Endothelial cell of umbilical vein (primary cell): Measurements from ENCODE around the gene CHSY1. TPM values are rescaled to one million over a fixed set of nuclear protein-coding genes. Genes with fewer than 3 reads are reported as not detected.

Experiments
- BruUV-seq: library from RNA; stranded (reverse); fragments of 400-500 nt; replicated peaks from 2 replicates; lab custom pipeline; 2021; lab: Mats Ljungman, UMichigan
- CTCF ChIA-PET: fragments of 300-600, 350-600 bp; sonication (Branson Sonifier 250); formaldehyde crosslinking; loops from one replicate; lab custom pipeline; 2021; ENCODE audit warnings: antibody characterized with exemption, inconsistent platforms; lab: Charles Lee
- POLR2A ChIA-PET: fragments of 300-600, 350-600 bp; sonication (Branson Sonifier 250); formaldehyde crosslinking; loops from one replicate; lab custom pipeline; 2021; ENCODE audit warnings: antibody characterized with exemption, inconsistent platforms; lab: Charles Lee
- DNase-seq: peaks from one replicate; pipeline ENCODE4 v3.0.0-alpha.2; 2011; ENCODE audit warnings: low read depth, low spot score
- FAIRE-seq: peaks from 2 replicates; lab custom pipeline; 2011; peaks lifted over from hg19 to GRCh38; lab: Jason Lieb, UNC
- H2AFZ ChIP-seq: 2 replicates; pipeline ENCODE4 v1.6.0; 2012; ENCODE audit warnings: low read depth, low read length, control low read depth, inconsistent platforms
- H3K27ac ChIP-seq: 2 replicates; pipeline ENCODE4 v1.5.1; 2011; ENCODE audit warnings: low read depth, mild to moderate bottlenecking, control low read depth, low read length, moderate library complexity; ENCODE audit not compliant: insufficient read depth
- H3K27me3 ChIP-seq, 2 experiments: 2 replicates each; pipeline versions ENCODE4 v1.6.0 to v1.6.1; 2011; ENCODE audit warnings: low read length in 2 of 2, mixed read lengths in 1 of 2; ENCODE audit not compliant: control insufficient read depth in 2 of 2, insufficient read depth in 2 of 2
- H3K36me3 ChIP-seq, 2 experiments: 2 replicates in 1 of 2; 3 replicates in 1 of 2; pipeline ENCODE4 v1.5.1; 2011; ENCODE audit warnings: low read length in 2 of 2, mild to moderate bottlenecking in 1 of 2, moderate library complexity in 1 of 2; ENCODE audit not compliant: control insufficient read depth in 2 of 2, insufficient read depth in 2 of 2; ENCODE audit errors: extremely low read depth in 1 of 2
- H3K4me1 ChIP-seq: 3 replicates; pipeline ENCODE4 v1.5.1; 2011; ENCODE audit warnings: mild to moderate bottlenecking, low read length; ENCODE audit not compliant: control insufficient read depth, insufficient read depth; ENCODE audit errors: extremely low read depth
- H3K4me2 ChIP-seq: 2 replicates; pipeline ENCODE4 v1.6.1; 2011; ENCODE audit warnings: low read length, control low read depth, mixed read lengths; ENCODE audit not compliant: insufficient read depth
- H3K4me3 ChIP-seq, 3 experiments: fragments of 200-600 bp in 1 of 3; sonication (generic), shearing (Covaris generic) in 1 of 3; replicated peaks in 1 of 3; 2 replicates each; pipeline ENCODE4 v1.5.1; 2011 to 2016; ENCODE audit warnings: control low read depth in 3 of 3, low read length in 3 of 3, mild to moderate bottlenecking in 2 of 3, inconsistent platforms in 1 of 3, low read depth in 1 of 3, moderate library complexity in 1 of 3; ENCODE audit not compliant: insufficient read depth in 1 of 3
- H3K79me2 ChIP-seq: 2 replicates; pipeline ENCODE4 v1.6.0; 2012; ENCODE audit warnings: low read length, inconsistent platforms; ENCODE audit not compliant: control insufficient read depth, insufficient read depth
- H3K9ac ChIP-seq: replicated peaks from 2 replicates; pipeline ENCODE3; 2011; ENCODE audit warnings: low read length, control low read depth; ENCODE audit not compliant: insufficient read depth; ENCODE audit errors: extremely low read depth
- H3K9me1 ChIP-seq: replicated peaks from 3 replicates; pipeline ENCODE4 v1.6.0; 2011; ENCODE audit warnings: mild to moderate bottlenecking, low read length; ENCODE audit not compliant: control insufficient read depth, insufficient read depth; ENCODE audit errors: extremely low read depth
- H3K9me3 ChIP-seq: replicated peaks from 2 replicates; pipeline ENCODE4 v1.5.1; 2012; ENCODE audit warnings: low read length, inconsistent platforms; ENCODE audit not compliant: control insufficient read depth, insufficient read depth
- H4K20me1 ChIP-seq: replicated peaks from 2 replicates; pipeline ENCODE3; 2011; ENCODE audit warnings: mild to moderate bottlenecking, low read length; ENCODE audit not compliant: control insufficient read depth, insufficient read depth; ENCODE audit errors: extremely low read depth
- EZH2 ChIP-seq: IDR thresholded peaks from 2 replicates; pipeline ENCODE4 v1.6.1; 2012; ENCODE audit warnings: borderline replicate concordance, low read depth, mild to moderate bottlenecking, moderate library complexity, low read length, inconsistent platforms; ENCODE audit not compliant: severe bottlenecking
- FOS ChIP-seq: IDR thresholded peaks from 2 replicates; pipeline ENCODE4 v1.6.1; 2011; ENCODE audit warnings: mild to moderate bottlenecking, low read length, moderate library complexity, borderline replicate concordance; ENCODE audit not compliant: insufficient read depth
- GATA2 ChIP-seq: IDR thresholded peaks from 2 replicates; pipeline ENCODE4 v1.7.0; 2011; ENCODE audit warnings: low read depth, mild to moderate bottlenecking, moderate library complexity, mixed read lengths, low read length; ENCODE audit not compliant: insufficient read length, insufficient read depth
- JUN ChIP-seq: IDR thresholded peaks from 2 replicates; pipeline ENCODE4 v1.6.1; 2011; ENCODE audit warnings: borderline replicate concordance, low read depth; ENCODE audit not compliant: insufficient read length, insufficient read depth
- MYC ChIP-seq: IDR thresholded peaks from one replicate; pipeline ENCODE4 v1.6.1; 2011; ENCODE audit warnings: mild to moderate bottlenecking, low read depth, low read length
- POLR2A ChIP-seq: IDR thresholded peaks from 2 replicates; pipeline ENCODE4 v1.6.1; 2012; ENCODE audit warnings: low read depth, mild to moderate bottlenecking, control low read depth, low read length
- POLR2AphosphoS5 ChIP-seq: IDR thresholded peaks from 2 replicates; pipeline ENCODE4 v1.6.1; 2012; ENCODE audit warnings: low read depth, mild to moderate bottlenecking, control low read depth, low read length, moderate library complexity; ENCODE audit not compliant: insufficient read depth
- dilution Hi-C: fragments of 300-500 bp; cut with MboI; formaldehyde crosslinking; loops from one replicate; pipeline ENCODE4 v1.15.0; 2019; ENCODE audit warnings: low sequenced_read_pairs; ENCODE audit not compliant: extremely low pct_ligation_motif_present
- intact Hi-C: fragments of 100-400 bp; cut with micrococcal nuclease; formaldehyde crosslinking; loops from one replicate; pipeline ENCODE4 v1.10.0; 2022
- polyA plus RNA-seq, 4 experiments: library from polyadenylated mRNA; depleted of rRNA in 3 of 4; stranded (reverse) in 3 of 4; unstranded in 1 of 4; fragments of >200 nt; gene quantifications; 2 replicates each; pipeline versions ENCODE4 v1.2.1 to v1.2.3, GENCODE V29; 2011 to 2012; ENCODE audit warnings: missing spikeins in 1 of 4
- total RNA-seq: library from RNA; stranded (reverse); gene quantifications from 2 replicates; pipeline ENCODE4 v1.2.3, GENCODE V29; 2021
- TF ChIP-seq, protein P1 (sequence below): IDR thresholded peaks from 2 replicates; pipeline ENCODE4 v1.6.1; 2011; ENCODE audit not compliant: insufficient read depth, insufficient read length

The CHSY1 gene
- total and polyA plus RNA-seq, 2 donors (not counting 3 experiments of a cell fraction or from before 2014, with no cell fraction given) = 23.7 to 50.8 TPM

DNA sequence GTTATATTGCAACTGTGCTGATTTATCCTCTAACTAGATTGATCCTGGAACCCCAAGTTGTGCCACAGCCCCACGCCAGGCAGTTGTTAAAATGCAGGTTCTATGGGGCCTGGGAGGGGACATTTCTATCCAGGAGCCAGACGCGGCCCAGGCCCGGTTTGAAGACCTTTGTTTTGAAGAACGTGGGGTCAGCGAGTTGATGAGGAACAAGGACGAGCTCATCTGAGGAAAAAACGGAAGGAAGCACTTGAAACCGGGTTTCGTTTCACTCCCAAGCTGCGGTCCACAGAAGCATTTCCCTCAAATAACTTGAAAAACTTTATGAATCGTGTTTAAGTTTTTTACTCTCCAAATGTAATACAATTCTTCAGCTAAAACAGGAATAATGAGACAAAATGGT lies 76.4 kb downstream of the CHSY1 start:
- H3K9me1 ChIP-seq = no peaks in the 10 kb centered on the region
- H3K79me2 ChIP-seq = peaks cover 7% of the 10 kb centered on the region
- no TSS peak for BruUV-seq
- POLR2A ChIA-PET = interaction anchor here (0.6 kb wide), 1 partner anchor 77 kb away, joined by 4 read pairs; the partner anchor contains the start of gene CHSY1
- H3K27me3 ChIP-seq = no peaks in the 10 kb centered on the region
- FAIRE-seq (no peak), DNase-seq (no peak)
- CTCF ChIA-PET = no interaction called here
- no peaks in the 10 kb centered on the region for H3K9me3 ChIP-seq
- intact Hi-C loops = loop anchor here (10.0 kb wide), 1 partner anchor 161 kb away; no protein-coding TSS in a partner anchor
- H3K4me1 ChIP-seq = peaks cover 34% of the 10 kb centered on the region
- H3K27ac ChIP-seq = no peak overlapping the region
- dilution Hi-C loops = no loop called here
- H4K20me1 ChIP-seq = no peaks in the 10 kb centered on the region
- peaks cover 0 to 7% of the 10 kb centered on the region in 2 experiments for H3K36me3 ChIP-seq
- H3K4me2 ChIP-seq = no peak overlapping the region
- no peak overlapping the region for H3K9ac ChIP-seq
- no peak overlapping the region for H2AFZ ChIP-seq
- H3K4me3 ChIP-seq = no peak overlapping the region
- TF ChIP-seq GATA2 (no peak), EZH2 (no peak), MYC (no peak), JUN (no peak), FOS (no peak), POLR2AphosphoS5 (no peak), POLR2A (no peak)
- TF ChIP-seq, protein P1, sequence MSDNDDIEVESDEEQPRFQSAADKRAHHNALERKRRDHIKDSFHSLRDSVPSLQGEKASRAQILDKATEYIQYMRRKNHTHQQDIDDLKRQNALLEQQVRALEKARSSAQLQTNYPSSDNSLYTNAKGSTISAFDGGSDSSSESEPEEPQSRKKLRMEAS = no peak
